Adrenal gland (tissue), 5 donors: ENCODE measurements around the gene ADPRM.
"Not testable (repeated sequence)": the region's sequence is repeated elsewhere in the genome, so short reads cannot be mapped to it uniquely, and the experiment has no call there.

Experiments
- CTCF ChIP-seq, 6 experiments: fragments of 450-650 bp in 4 of 6; fragments of 200-600 bp in 2 of 6; sonication (generic) in 1 of 6; IDR thresholded peaks; 1 replicate in 5 of 6; 2 replicates in 1 of 6; pipeline versions ENCODE4 v1.5.1 to v1.8.0; 2016 to 2021; ENCODE audit warnings: antibody characterized with exemption in 6 of 6, mild to moderate bottlenecking in 2 of 6, moderate library complexity in 1 of 6
- POLR2A ChIP-seq, 2 donors: fragments of 450-650 bp; IDR thresholded peaks; one replicate each; pipeline ENCODE4 v1.6.1; 2017; ENCODE audit warnings: antibody characterized with exemption in 2 of 2, mild to moderate bottlenecking in 2 of 2, moderate library complexity in 1 of 2
- donor health status: DM: no; HTN: no; CAD: no.

DNA sequence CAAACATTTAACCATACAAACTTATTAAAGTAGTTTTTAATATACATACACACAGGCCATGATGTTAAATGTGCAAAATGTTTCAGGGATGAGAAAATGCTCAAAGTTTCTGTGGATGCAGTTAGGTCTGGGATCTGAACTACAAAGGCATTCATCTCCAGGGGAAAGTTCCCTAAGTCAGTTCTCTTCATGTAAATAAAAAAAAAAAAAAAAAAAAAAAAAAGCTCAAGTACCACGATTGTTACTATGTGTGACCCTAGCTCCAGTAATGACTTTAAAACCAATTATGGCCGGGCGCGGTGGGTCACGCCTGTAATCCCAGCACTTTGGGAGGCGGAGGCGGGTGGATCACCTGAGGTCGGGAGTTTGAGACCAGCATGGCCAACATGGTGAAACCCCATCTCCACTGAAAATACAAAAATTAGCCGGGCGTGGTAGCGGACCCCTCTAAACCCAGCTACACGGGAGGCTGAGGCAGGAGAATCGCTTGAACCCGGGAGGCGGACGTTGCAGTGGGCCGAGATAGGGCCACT is 1.5 kb upstream of the ADPRM start:
- TF ChIP-seq CTCF, POLR2A (IDR thresholded peaks at IDR 0.05): not testable (repeated sequence)
